ENCODE measurements around the gene CEL.

- TF ChIP-seq CTCF (IDR thresholded peaks at IDR 0.05 in 8 of 11, conservative IDR thresholded peaks at IDR 0.05 in 3 of 11) (no peak), POLR2AphosphoS5 (IDR thresholded peaks at IDR 0.05) (no peak), POLR2A (IDR thresholded peaks at IDR 0.05) (no peak)
Measured at GRCh38 chr9:133067006-133067405, 5.2 kb downstream of the CEL start.

Measured in spleen (tissue), 7 donors.